Neural progenitor cell (in vitro differentiated cells): ENCODE measurements around the gene PCDHGA12.

Experiments
- CTCF ChIP-seq: fragments of 200-600 bp; sonication (generic); IDR thresholded peaks from 2 replicates; pipeline ENCODE4 v1.5.1; 2017; ENCODE audit warnings: antibody characterized with exemption, mild to moderate bottlenecking
- EZH2 ChIP-seq: fragments of 200-600 bp; sonication (generic); IDR thresholded peaks from 2 replicates; pipeline ENCODE4 v1.6.1; 2017; ENCODE audit warnings: antibody characterized with exemption, mild to moderate bottlenecking, moderate library complexity

DNA sequence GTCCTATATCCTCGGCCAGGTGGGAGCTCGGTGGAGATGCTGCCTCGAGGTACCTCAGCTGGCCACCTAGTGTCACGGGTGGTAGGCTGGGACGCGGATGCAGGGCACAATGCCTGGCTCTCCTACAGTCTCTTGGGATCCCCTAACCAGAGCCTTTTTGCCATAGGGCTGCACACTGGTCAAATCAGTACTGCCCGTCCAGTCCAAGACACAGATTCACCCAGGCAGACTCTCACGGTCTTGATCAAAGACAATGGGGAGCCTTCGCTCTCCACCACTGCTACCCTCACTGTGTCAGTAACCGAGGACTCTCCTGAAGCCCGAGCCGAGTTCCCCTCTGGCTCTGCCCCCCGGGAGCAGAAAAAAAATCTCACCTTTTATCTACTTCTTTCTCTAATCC lies 47.5 kb downstream of the PCDHGA12 start:
- TF ChIP-seq CTCF = no peak
- TF ChIP-seq EZH2 = no peak
